Progenitor cell of endocrine pancreas (in vitro differentiated cells): Measurements from ENCODE around the gene NFXL1. TPM values are rescaled to one million over a fixed set of nuclear protein-coding genes. Genes with fewer than 3 reads are reported as not detected.

Experiments used
- DNase-seq: peaks from one replicate; pipeline ENCODE4 v3.0.0; 2021; ENCODE audit warnings: low spot score; ENCODE audit not compliant: unreplicated experiment
- H3K27ac Mint-ChIP-seq: 2 replicates; pipeline ENCODE4 v1.8.0; 2021; ENCODE audit warnings: mild to moderate bottlenecking, moderate library complexity, mixed read lengths
- H3K27me3 Mint-ChIP-seq: 2 replicates; pipeline ENCODE4 v1.8.0; 2021; ENCODE audit warnings: mixed read lengths
- H3K36me3 Mint-ChIP-seq: 2 replicates; pipeline ENCODE4 v1.8.0; 2022; ENCODE audit warnings: mixed read lengths; ENCODE audit not compliant: insufficient read depth
- H3K4me1 Mint-ChIP-seq: 2 replicates; pipeline ENCODE4 v1.8.0; 2021; ENCODE audit warnings: low read depth, mixed read lengths
- H3K4me3 Mint-ChIP-seq: 2 replicates; pipeline ENCODE4 v1.8.0; 2021; ENCODE audit warnings: low read depth, mild to moderate bottlenecking, moderate library complexity, mixed read lengths
- H3K9me3 Mint-ChIP-seq: 2 replicates; pipeline ENCODE4 v1.8.0; 2021; ENCODE audit warnings: low read depth, mixed read lengths
- total RNA-seq: library from RNA; stranded (reverse); gene quantifications from 2 replicates; pipeline ENCODE4 v1.2.1, GENCODE V29; 2021
- TF ChIP-seq, protein P1 (sequence below): fragments of 200-600 bp; sonication (generic); IDR thresholded peaks from one replicate; pipeline ENCODE4 v1.5.0; 2021; ENCODE audit warnings: antibody characterized with exemption, mild to moderate bottlenecking; ENCODE audit not compliant: unreplicated experiment

Gene NFXL1
- total RNA-seq, 1 donor from 2014 or later, result 39.3 TPM

GRCh38 chr4:47939456-47939855 lies 25.1 kb upstream of the NFXL1 start:
- H3K27me3 Mint-ChIP-seq, result no peaks in the 10 kb centered on the region
- no peak for DNase-seq
- H3K36me3 Mint-ChIP-seq, result no peaks in the 10 kb centered on the region
- TF ChIP-seq, protein P1, sequence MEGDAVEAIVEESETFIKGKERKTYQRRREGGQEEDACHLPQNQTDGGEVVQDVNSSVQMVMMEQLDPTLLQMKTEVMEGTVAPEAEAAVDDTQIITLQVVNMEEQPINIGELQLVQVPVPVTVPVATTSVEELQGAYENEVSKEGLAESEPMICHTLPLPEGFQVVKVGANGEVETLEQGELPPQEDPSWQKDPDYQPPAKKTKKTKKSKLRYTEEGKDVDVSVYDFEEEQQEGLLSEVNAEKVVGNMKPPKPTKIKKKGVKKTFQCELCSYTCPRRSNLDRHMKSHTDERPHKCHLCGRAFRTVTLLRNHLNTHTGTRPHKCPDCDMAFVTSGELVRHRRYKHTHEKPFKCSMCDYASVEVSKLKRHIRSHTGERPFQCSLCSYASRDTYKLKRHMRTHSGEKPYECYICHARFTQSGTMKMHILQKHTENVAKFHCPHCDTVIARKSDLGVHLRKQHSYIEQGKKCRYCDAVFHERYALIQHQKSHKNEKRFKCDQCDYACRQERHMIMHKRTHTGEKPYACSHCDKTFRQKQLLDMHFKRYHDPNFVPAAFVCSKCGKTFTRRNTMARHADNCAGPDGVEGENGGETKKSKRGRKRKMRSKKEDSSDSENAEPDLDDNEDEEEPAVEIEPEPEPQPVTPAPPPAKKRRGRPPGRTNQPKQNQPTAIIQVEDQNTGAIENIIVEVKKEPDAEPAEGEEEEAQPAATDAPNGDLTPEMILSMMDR, result no peak
- H3K4me1 Mint-ChIP-seq, result peaks cover 4% of the 10 kb centered on the region
- no peaks in the 10 kb centered on the region for H3K9me3 Mint-ChIP-seq
- H3K4me3 Mint-ChIP-seq, result no peak overlapping the region
- H3K27ac Mint-ChIP-seq, result no peak overlapping the region

- H3K27me3 Mint-ChIP-seq, result no peaks in the 10 kb centered on the region
Observed at GRCh38 chr4:47936336-47936735, 22.0 kb upstream of the NFXL1 start.

DNA sequence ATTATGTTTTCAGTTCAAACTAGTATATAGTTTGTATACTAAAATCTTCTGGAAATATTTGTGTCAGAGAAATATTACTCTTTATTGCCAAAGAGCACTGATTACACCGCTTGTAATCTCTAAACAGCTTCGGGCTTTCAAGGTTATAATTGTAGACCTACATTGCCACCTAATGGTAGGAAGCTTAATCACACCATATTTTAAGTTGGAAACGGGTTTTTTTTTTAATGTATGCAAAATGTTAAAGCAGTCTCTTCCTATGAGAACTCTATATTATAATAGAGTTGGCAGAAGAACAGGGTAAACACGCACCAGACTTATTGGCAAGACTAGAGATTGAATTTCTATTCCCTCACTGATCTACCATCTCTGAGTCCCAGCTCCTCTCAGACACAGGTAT lies 19.5 kb upstream of the NFXL1 start:
- no peak for DNase-seq

More at GRCh38 chr4:47936336-47936735, 22.0 kb upstream of the NFXL1 start:
- Mint-ChIP-seq H3K27ac (no peak overlapping the region), H3K4me1 (peaks cover 4% of the 10 kb centered on the region), H3K36me3 (peaks cover 1% of the 10 kb centered on the region), H3K4me3 (no peak overlapping the region), H3K9me3 (no peaks in the 10 kb centered on the region)
- DNase-seq, result no peak
- TF ChIP-seq, protein P1, result no peak

GRCh38 chr4:47930971-47931804 lies 16.8 kb upstream of the NFXL1 start:
- TF ChIP-seq, protein P1, result no peak
- H3K27me3 Mint-ChIP-seq, result no peaks in the 10 kb centered on the region
- DNase-seq, result no peak
- peaks cover 1% of the 10 kb centered on the region for H3K36me3 Mint-ChIP-seq
- no peak overlapping the region for H3K27ac Mint-ChIP-seq
- no peak overlapping the region for H3K4me3 Mint-ChIP-seq
- peaks cover 7% of the 10 kb centered on the region for H3K4me1 Mint-ChIP-seq
- H3K9me3 Mint-ChIP-seq, result no peaks in the 10 kb centered on the region

More for the DNA sequence above, 19.5 kb upstream of the NFXL1 start:
- Mint-ChIP-seq H3K4me3 (no peak overlapping the region), H3K36me3 (peaks cover 1% of the 10 kb centered on the region), H3K4me1 (no peaks in the 10 kb centered on the region), H3K9me3 (no peaks in the 10 kb centered on the region), H3K27me3 (no peaks in the 10 kb centered on the region), H3K27ac (no peak overlapping the region)
- TF ChIP-seq, protein P1, result peak; percentile 77

GRCh38 chr4:47929682-47930201 lies 15.4 kb upstream of the NFXL1 start:
- Mint-ChIP-seq H3K4me3 (no peak overlapping the region), H3K27me3 (no peaks in the 10 kb centered on the region), H3K27ac (no peak overlapping the region), H3K4me1 (peaks cover 7% of the 10 kb centered on the region), H3K36me3 (peaks cover 1% of the 10 kb centered on the region), H3K9me3 (no peaks in the 10 kb centered on the region)
- no peak for DNase-seq
- TF ChIP-seq, protein P1, result no peak
